HG02759 (cell line): ENCODE results near the gene ZBED1.
A peak's percentile ranks its signal among the peaks of the same experiment; 100 is the strongest.
"Not testable (repeated sequence)": the region's sequence is repeated elsewhere in the genome, so short reads cannot be mapped to it uniquely, and the experiment has no call there.

ENCODE experiments used
- ATAC-seq: cut with Tn5 transposase; IDR thresholded peaks from one replicate; pipeline ENCODE4 v1.9.1; 2021; ENCODE audit warnings: mild to moderate bottlenecking, moderate library complexity; ENCODE audit not compliant: unreplicated experiment

ZBED1 gene

GRCh38 chrX:2457289-2458133 is 43.3 kb downstream of the ZBED1 start:
- no peak for ATAC-seq

DNA sequence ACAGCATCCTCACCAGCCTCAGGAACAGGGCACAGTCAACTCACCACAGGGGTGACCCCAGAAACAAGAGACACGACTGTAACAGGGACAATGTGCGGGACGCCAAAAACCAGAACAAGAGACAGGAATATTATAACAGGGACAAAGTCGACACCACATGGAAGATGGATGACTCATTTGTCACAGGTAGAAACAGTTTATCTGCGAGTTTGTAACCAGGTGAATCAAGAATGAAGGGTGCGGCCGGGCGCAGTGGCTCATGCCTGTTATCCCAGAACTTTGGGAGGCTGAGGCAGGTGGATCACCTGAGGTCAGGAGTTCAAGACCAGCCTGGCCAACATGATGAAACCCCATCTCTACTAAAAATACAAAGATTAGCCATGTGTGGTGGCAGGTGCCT is 44.7 kb downstream of the ZBED1 start:
- ATAC-seq = not testable (repeated sequence)

DNA sequence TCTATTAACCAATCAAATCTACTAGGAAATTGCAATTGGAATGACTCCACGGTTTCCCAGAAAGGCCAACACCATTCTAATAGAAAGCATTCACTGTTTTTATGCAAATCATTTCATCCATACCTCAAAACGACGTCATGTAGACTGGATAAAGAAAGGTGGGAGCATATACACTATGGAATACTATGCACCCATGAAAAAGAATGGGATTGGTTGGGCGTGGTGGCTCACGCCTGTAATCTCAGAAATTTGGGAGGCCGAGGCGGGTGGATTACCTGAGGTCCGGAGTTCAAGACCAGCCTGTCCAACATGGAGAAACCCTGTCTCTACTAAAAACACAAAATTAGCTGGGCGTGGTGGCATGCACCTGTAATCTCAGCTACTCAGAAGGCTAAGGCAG is 46.2 kb downstream of the ZBED1 start:
- not testable (repeated sequence) for ATAC-seq

DNA sequence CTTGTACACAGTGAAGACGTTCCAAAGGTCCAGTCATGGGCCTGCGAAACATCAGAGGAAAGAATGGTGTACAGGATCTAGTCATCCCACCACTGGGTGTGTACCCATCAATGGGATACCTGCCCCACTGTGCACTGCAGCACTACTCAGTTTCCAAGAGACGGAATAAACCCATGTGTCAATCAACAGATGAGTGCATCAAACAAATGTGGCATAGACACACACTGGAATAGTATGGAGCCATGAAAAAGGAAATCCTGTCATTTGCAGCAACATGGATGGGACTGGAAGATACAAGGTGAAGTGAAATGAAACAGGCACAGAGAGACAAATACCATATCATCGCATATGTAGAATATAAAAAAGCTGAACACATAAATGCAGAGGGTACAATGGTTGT is 48.0 kb downstream of the ZBED1 start:
- ATAC-seq = no peak

- ATAC-seq = no peak
Measured at GRCh38 chrX:2452317-2452784, 48.4 kb downstream of the ZBED1 start.

GRCh38 chrX:2451501-2452316 is 49.1 kb downstream of the ZBED1 start:
- ATAC-seq = no peak

DNA sequence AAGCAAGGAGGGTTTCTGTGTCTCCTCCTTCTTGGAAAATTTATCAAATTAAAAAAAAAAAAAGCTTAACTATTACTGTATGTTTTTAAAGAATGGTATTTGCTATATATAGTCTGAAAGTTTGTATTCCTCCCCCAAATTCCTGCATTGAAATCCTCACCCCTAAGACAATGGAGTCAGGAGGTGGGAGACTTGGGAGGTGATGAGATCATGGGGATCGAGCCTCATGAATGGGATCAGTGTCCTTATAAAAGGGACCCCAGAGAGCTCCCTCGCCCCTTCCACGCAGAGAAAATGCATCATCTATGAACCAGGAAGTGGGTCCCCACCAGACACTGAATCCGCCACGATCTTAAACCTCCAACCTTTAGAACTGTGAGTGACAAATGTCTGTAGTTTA is 50.1 kb downstream of the ZBED1 start:
- no peak for ATAC-seq

GRCh38 chrX:2449135-2449886 is 51.5 kb downstream of the ZBED1 start:
- ATAC-seq = peak; percentile 60

DNA sequence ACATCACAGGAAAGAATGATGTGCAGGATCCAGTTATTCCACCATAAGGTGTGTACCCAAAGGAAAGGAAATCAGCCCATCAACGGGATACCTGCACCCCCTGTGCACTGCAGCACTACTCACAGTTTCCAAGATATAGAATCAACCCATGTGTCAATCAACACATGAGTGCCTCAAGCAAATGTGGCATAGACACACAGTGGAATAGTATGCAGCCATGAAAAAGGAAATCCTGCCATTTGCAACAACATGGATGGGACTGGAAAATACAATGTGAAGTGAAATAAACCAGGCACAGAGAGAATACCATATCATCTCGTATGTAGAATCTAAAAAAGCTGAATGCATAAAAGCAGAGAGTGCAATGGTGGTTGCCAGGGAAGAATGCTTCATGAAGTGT is 53.3 kb downstream of the ZBED1 start:
- ATAC-seq = no peak

DNA sequence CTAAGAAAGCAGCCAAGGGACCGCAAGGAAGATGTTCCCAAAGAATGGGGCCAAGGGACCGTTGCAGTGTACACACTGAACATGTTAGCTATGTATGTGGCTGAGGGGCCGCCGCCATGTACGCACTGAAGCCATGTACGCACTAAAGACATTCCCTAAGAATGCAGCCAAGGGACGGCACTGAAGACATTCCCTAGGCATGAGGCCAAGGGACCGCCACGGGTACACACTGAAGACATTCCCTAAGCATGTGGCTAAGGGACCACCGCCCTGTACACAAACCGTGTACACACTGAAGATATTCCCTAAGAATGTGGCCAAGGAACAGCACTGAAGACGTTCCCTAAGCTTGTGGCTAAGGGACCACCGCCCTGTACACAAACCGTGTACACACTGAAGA is 54.0 kb downstream of the ZBED1 start:
- ATAC-seq = no peak

DNA sequence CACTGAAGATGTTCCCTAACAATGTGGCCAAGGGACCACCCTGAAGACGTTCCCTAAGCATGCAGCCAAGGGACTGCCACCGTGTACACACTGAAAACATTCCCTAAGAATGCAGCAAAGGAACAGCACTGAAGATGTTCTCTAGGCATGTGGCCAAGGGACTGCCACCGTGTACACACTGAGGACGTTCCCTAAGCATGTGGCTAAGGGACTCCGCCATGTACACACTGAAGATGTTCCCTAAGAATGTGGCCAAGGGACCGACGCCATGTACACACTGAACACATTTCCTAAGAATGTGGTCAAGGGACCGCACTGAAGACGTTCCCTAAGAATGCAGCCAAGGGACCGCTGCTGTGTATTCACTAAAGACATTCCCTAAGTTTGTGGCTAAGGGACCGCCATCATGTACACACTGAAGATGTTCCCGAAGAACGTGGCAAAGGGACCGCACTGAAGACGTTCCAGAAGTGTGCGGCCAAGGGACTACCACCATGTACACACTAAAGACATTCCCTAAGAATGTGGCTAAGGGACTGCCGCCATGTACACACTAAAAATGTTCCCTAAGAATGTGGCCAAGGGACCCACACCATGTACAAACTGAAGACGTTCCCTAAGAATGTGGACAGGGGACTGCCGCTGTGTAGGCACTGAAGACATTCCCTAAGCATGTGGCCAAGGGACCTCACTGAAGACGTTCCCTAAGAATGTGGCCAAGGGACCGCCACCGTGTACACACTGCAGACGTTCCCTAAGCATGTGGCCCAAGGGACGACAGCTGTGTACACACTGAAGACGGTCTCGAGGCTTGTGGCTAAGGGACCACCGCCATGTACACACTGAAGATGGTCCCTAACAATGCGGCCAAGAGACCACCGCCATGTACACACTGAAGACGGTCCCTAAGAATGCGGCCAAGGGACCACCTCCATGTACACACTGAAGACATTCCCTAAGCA is 54.8 kb downstream of the ZBED1 start:
- ATAC-seq = no peak

DNA sequence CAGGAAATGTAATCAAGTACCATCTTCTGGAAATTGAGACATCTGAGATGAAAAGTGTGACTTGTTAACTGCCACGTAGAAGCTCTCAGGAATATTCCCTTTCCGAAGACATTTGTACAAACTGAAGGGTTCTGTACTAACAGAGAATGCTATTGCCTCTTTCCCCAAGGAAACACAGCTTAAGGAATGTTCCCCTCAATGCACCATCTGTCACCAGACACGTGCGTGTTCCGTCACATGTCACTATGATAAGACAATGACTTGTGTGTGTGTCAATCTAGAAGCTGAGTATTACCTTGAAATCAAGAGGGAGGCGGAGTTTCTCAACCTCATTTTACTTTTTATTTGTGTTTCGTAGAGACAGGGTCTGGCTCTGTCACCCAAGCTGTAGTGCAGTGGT is 58.1 kb downstream of the ZBED1 start:
- ATAC-seq = no peak

DNA sequence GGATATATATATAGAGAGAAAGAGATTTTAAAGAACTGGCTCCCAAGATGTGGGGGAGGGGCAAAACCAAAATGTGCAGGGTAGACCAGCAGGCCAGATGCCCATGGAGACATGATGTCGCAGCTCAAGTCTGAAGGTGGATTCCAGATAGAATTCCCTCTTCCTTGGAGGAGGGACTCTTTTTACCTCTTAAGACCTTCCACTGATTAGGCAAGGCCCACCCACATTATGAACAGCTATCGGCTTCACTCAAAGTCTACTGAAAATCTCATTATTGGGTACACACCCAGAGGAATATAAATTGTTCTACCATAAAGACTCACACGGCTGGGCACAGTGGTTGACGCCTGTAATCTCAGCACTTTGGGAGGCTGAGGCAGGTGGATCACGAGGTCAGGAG is 59.3 kb downstream of the ZBED1 start:
- no peak for ATAC-seq

GRCh38 chrX:2439613-2440012 is 61.2 kb downstream of the ZBED1 start:
- no peak for ATAC-seq
